ENCODE measurements around the gene PRRT1B.
"Not testable (repeated sequence)": the region's sequence is repeated elsewhere in the genome, so short reads cannot be mapped to it uniquely, and the experiment has no call there.

PRRT1B gene

DNA sequence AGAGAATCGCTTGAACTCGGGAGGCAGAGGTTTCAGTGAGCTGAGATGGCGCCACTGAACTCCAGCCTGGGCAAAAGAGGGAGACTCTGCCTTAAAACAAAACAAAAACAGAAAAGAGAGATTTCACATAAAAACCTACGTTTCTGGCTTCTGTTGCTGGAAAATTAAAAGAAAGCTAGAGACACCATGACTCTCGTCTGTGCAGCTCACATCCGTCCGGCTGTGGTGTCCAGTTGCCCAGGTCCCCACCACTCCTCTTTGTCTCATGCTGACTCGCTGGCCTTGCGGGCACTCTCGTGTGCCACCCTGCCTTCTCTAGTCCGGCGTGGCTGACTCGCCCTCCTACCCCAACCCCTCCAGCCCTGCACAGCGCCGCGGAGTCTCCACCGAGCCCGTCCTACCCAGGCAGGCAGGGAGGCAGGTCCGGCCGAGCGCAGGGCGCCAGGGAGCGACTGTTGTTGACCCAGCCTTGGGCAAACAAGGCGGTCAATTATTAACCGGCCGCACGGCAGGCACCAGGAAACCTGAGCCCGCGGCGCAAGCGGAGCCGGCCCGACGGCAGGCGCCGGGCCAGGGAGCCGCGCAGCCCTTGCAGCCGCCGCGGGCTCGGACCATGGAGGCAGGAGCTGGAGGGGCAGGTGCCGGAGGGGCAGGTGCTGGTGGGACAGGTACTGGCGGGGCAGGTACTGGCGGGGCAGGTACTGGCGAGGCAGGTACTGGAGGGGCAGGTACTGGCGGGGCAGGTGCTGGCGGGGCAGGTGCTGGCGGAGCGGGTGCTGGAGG is at the start of gene PRRT1B:
Gene PRRT1B (plus strand): TSS at position 521 of the 783 bp plus-strand sequence. CDS start 93 bp downstream, at position 614.
- DNase-seq (ENCODE audit: low spot score): no peak

DNA sequence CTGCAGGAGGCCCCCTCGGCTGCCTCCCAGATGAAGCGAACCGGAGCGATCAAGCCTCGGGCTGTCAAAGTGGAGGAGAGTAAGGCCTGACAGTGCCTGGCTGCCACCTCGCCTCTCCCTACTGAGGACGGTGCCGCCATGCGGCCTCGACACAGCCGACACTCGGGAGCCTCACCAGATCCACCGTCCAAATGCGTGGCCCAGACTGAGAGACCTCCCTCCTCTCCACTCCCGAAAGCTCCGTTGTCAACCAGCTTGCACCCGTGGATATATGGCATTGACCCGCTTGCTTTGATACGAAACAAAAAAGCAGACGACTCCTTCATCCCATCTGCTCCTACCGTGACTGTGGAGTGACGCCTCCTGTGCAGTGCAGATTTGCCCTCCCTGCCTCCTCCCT is 49.5 kb upstream of the PRRT1B start:
- DNase-seq (ENCODE audit: low spot score): no peak

DNA sequence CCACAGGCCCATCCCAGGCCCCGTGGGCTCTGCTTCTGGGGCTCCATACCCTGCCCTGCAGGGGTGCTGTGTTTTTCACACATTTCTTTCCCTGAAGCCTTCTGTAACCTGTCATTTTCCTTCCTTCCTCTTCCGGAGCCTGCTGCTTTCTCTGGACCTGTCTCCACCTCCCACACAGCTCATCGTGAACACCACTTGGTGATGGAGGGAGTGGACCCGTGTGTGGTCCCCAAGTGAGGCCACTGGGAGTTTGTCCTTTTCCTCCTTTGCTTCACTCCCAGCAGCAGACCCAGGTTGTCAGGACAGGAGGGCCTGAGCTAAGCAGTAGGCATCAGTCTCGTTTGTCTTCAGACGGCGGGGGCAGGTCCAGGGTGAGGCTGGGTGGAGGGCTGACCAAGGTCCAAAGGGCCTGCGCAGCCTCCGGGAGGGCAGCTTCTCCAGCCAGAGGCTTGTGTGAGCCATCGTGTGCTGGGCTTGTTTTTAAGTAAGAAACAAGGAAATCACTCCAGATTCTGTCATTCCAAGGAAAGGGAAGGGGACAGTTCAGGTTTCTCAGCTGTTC is 48.4 kb upstream of the PRRT1B start:
- DNase-seq (ENCODE audit: low spot score): no peak

DNA sequence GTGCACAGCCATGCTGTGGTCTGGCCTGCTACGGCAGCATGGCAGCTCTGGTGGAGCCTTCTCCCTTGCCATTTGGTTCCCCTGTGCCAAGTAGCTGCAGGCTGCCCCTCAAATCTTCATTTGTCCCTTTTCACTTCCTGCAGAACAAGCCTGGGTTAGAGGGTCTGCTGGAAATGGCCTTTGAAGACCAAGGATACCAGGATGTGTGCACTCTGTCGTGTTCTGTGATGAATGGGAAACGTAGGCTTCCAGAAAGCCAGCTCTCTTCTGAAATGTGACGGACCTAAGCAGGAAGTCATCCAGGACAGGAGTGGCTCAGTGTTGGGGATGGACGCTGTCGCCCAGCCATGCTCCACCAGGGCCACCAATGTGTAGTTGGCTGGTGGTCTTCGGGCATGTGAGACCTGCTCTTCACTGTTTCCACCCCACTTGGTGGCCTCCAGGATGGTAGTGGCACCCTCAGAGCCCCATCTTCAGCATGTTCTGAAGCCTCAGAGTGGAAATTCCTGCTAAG is 46.0 kb upstream of the PRRT1B start:
- no peak for DNase-seq (ENCODE audit: low spot score)

DNA sequence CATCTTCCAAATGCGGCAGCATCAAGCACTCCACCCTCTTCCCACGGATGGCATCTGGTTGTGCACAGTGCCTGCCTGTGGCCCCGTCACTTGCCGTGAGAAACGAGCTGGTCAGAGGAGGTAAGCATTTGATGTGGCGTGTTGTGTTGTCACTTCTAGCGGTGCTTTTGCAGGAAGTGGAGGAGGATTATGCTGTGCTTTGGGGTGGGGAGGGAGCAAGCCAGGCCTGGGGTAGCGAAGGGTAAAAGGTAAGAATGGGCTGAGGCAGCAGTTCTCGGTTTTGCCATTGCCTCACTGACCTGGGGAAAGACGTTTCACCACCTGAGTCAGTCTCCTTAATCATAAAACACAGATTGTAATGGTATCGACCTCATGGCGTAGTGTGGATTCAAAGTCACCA is 44.9 kb upstream of the PRRT1B start:
- peak; percentile 84 for DNase-seq (ENCODE audit: low spot score)

DNA sequence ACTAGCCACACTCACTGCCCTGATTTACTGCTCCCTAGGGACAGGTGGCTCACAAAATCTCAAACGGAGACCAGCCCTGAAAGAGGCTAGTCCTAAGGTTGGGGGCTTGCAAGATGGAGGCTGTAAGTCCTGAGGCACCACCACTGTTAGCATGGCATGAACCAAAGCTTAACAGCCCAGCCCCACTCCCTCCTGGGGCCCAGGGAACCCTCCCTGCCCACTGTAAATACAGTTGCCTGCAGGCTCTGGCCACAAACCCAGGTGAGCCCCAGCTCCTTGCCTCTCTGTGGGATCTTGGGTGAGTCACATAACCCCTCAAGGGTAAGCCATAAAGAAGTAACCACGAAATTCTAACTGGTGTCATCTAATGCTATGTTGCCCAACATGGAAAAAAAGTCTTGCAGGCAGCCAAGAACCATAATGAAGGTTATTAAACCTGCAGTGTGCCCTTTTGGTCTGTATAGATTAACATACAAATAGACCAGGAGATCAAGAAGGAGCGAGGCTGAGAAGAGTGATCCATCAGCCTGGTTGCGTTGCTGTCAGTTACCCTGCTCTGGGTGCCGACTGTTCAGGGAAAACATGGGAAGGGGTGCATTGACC is 44.3 kb upstream of the PRRT1B start:
- peak; percentile 70 for DNase-seq (ENCODE audit: low spot score)

DNA sequence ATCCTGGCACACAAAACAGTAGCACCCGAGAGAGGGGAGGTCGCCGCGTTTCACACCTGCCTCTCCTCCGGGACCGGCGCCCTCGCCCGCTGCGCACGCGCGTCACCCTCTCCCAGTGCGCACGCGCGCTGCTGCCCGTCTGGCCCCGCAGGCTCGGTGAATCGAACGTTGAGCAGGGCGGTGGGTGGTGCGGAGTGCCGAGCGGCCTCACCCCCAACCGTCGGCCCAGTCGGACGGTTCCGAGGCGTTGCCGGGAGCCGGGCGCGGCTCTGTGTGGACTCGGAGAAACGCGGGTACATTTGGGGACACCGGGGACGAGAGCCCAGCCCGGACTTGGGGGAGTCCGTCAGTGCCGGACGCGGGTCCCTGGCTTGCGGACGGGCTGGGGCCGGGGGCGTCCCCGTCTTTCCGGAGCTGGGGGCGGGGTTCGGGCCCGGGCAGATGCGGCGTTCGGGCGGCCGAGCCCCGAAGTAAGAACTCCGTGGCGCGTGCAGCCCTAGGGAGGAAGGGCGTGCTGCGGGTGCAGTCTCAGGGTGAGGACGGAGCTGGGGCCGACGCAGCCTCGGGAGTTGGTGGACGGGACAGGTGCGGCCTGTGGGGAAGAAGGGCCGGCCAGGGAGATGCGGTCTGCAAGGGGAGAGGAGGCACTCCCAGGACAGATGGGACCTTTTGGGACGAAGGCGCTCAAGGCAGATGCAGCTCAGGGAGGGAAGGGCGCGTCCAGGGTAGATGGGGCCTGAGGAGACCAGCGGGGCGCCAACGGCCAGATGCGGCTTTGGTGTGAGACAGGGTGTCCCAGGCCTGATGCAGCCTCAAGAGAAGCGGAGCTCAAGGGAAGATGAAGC is 42.3 kb upstream of the PRRT1B start, which contains the start of gene POMT1:
Gene POMT1 (plus strand): TSS at position 138 of the 845 bp plus-strand sequence. CDS start 1,301 bp downstream, outside the sequence.
- DNase-seq (ENCODE audit: low spot score): peak; percentile 91

DNA sequence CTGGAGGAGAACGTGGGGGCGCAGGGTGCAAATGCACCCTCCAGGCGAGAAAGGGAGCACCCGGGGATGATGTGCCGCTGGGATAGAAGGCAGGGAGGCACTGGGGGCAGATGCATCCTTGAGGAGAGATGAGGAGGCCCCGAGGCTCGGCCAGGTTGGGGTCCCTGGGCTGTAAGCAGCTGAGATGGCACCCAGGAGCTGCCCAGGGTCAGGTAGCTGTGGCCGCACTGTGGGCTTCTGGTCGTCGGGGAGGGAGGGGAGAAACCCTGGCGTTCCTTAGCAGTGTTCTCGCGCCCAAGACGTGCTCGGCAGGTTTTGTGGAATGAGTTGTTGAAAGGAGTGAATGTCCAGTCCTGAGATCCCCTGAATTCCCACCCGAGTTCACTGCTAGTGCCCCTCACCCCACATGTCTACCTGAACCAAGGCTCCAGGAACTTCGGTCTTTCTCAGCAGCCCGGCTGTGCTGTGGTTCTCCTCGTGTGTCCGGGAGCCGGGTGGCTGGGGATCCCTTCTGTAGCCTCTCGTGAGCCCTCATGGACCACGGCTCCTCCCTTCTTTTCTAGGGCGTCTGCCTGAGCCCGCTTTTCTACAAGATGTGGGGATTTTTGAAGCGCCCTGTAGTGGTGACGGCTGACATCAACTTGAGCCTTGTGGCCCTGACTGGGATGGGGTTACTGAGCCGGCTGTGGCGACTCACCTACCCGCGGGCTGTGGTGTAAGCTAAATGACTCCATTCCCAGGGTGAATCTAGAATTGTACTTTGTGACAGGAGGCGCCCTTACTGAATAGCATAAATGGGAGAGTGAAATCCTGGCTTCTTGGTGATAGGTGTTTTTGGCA is 41.5 kb upstream of the PRRT1B start:
- DNase-seq (ENCODE audit: low spot score): peak; percentile 84

DNA sequence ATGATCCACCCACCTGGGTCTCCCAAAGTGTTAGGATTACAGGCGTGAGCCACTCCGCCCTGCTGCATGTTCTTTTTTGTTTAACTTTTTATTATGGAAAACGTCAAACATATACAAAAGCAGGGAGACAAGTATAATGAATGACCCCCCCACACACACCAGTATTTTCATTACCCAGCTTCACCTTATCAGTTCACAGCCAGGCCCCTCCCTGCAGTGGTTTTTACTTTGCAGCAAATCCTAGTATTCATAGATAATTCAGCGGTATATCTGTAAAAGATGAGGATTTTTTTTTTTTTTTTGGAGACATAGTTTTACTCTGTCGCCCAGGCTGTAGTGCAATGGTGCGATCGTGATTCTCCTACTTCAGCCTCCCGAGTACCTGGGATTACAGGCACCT is 40.3 kb upstream of the PRRT1B start:
- no peak for DNase-seq (ENCODE audit: low spot score)

DNA sequence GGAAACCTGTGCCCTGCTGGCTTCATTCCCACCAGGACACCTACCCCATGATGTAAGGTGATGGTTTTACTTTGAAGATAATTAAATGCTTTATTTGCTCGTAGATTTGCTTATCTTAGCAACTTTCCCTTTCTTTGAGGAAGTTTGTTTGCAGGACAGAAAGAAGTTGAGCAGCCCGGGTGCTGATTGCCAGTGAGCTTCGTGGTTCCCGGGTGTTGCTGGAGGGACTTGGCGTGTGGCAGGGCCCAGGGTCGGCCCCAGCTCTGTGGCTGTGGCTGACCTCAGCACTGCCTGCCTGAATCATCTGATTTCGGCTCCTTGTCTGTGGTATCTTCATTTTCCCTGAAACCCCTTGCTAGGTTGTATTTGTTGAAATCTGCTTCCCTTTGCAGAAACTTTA is 33.9 kb upstream of the PRRT1B start:
- no peak for DNase-seq (ENCODE audit: low spot score)

DNA sequence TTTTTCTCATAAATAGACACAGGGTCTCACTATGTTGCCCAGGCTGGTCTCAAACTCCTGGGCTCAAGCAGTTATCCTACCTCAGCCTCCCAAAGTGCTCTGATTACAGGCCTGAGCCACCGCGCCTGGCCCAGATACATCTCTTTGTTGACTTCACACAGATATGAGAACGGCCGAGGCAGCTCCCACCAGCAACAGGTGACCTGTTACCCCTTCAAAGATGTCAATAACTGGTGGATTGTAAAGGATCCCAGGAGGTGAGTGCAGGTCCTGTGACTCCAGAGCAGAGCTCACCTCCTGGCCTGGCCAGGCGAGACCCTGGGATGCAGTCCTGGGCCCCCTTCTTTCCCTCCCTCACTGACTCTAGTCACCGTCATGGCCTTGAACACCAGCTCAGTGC is 33.4 kb upstream of the PRRT1B start:
- no peak for DNase-seq (ENCODE audit: low spot score)

DNA sequence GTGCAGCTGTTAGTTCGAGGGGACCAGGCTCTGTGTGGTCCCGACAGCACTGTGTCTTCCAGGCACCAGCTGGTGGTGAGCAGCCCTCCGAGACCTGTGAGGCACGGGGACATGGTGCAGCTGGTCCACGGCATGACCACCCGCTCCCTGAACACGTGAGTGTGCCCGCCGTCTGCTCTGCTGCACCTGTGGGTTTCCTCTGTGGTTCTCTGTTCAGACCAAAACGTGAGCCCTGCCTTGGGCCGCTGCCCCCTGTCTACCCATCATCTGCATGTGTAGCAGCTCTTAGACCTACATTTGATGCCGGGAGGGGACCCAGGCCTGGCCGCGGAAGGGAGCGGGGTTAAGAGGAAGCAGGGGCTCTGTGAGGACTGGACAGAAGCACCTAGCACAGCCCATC is 32.1 kb upstream of the PRRT1B start:
- no peak for DNase-seq (ENCODE audit: low spot score)

DNA sequence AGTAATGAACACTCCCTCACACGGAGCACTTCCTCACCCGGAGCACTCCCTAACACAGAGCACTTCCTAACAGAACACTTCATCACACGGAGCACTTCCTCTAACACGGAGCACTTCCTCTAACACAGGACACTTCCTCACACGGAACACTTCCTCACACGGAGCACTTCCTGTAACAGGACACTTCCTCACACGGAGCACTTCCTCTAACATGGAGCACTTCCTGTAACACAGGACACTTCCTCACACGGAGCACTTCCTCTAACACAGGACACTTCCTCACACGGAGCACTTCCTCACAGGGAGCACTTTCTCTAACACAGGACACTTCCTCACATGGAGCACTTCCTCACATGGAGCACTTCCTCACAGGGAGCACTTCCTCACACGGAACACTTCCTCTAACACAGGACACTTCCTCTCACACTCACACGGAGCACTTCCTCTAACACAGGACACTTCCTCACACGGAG is 29.7 kb upstream of the PRRT1B start:
- DNase-seq (ENCODE audit: low spot score): not testable (repeated sequence)

DNA sequence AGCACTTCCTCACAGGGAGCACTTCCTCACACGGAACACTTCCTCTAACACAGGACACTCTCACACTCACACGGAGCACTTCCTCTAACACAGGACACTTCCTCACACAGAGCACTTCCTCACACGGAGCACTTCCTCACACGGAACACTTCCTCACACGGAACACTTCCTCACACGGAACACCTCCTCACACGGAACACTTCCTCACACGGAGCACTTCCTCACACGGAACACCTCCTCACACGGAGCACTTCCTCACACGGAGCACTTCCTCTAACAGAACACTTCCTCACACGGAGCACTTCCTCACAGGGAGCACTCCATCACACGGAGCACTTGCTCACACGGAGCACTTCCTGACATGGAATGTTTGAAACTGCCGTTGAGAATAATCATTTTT is 29.2 kb upstream of the PRRT1B start:
- DNase-seq (ENCODE audit: low spot score): no peak

DNA sequence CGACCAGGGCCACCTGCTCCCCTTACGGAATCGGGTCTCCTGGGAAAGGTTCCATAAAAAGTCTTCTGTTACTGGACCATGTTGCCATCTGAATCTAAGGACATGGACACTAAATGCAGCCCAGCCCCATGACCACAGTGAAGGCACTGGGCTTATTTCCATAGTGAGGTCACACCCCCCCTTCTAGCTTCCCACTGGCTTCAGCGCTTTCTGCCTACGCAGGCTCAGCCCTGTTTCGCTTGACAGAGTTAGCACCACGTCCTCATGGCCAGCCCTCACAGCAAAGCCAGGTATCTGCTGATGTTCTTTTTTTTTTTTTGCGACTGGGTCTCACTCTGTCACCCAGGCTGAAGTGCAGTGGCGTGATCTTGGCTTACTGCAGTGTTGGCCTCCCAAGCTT is 28.4 kb upstream of the PRRT1B start:
- no peak for DNase-seq (ENCODE audit: low spot score)

DNA sequence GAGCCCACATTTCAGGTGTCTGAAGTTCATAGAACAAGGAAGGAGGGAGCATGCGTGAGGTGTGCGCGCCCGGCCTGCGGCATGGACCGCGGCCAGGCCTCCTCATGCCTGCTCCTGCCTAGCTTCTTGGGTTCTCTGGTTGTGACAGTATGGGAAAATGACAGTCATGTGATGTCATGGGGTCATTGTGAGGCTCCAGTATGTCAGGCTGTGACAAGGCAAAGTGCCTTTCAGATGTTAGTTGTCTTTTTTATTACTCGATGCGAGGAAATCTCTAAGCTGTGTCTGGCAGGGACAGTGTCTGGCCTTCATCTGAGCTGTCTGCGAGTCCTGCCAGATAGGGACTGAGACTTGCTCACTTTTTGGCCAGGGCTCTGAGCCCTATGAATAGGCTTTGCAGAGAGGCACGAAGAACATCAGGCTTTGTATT is 27.5 kb upstream of the PRRT1B start:
- DNase-seq (ENCODE audit: low spot score): no peak

DNA sequence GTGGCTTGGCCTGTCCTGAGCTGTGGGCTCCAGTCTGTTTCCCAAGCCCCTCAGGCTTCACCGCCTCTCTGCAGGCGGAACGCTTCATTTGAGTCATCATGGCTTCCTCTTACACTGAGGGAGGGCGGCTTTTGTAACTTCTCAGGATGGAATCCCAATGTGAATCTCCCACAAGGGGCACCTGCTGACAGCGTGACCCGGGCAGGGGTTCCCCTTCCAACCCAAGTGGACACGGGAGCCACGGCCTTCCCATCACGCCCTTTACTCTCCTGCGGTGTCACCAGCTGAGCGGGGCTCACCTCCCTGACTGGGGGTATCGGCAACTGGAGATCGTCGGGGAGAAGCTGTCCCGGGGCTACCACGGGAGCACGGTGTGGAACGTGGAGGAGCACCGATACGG is 26.8 kb upstream of the PRRT1B start:
- DNase-seq (ENCODE audit: low spot score): no peak

DNA sequence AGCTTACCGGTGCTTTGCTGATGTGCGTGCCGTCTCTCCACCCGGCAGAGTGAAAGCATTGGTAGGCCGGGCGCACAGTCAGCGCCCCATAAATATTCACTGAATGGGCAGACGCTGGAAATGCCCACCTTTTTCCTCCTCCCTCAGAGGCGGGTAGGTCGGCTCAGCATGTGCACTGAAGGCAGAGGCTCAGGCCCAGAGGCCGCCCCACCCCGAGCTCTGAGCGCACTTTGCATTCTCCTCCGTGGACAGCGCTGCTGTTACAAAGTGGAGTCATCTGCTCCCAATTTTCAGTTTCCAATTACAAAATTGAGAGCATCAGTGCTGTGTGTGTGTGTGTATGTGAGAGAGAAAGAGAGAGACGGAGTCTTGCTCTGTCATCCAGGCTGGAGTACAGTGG is 24.8 kb upstream of the PRRT1B start:
- DNase-seq (ENCODE audit: low spot score): no peak

DNA sequence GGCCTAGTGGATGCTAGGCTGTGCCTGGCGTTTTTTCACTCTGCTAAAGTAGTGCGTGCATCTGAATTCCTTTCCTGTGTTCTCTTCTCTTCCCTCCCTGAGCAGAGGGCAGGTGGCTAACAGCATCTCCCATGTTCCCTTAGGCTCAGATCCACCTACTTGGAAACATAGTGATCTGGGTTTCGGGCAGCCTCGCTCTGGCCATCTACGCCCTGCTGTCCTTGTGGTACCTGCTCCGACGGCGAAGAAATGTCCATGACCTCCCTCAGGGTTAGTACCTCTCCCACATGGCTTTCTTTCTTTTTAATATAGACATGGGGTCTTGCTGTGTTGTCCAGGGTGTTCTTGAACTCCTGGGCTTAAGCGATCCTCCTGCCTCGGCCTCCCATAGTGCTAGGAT is 24.1 kb upstream of the PRRT1B start:
- no peak for DNase-seq (ENCODE audit: low spot score)

DNA sequence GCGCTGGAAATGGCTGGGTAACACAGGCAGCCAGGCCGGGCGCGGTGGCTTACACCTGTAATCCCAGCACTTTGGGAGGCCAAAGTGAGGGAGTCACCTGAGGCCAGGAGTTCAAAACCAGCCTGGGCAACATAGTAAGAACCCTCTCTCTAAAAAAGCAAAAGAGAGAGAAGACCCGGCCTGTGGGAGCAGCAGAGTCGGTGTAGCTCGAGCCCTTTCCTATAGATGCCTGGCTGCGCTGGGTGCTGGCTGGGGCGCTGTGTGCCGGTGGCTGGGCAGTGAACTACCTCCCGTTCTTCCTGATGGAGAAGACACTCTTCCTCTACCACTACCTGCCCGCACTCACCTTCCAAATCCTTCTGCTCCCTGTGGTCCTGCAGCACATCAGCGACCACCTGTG is 23.5 kb upstream of the PRRT1B start:
- no peak for DNase-seq (ENCODE audit: low spot score)
